Measurements from ENCODE around the gene ZNF516.

ZNF516 gene

GRCh38 chr18:76354348-76354747 is 140.7 kb downstream of the ZNF516 start:
- DNase-seq, result no peak

- DNase-seq, result no peak
These were observed 141.5 kb downstream of the ZNF516 start for GRCh38 chr18:76353500-76353899.

DNA sequence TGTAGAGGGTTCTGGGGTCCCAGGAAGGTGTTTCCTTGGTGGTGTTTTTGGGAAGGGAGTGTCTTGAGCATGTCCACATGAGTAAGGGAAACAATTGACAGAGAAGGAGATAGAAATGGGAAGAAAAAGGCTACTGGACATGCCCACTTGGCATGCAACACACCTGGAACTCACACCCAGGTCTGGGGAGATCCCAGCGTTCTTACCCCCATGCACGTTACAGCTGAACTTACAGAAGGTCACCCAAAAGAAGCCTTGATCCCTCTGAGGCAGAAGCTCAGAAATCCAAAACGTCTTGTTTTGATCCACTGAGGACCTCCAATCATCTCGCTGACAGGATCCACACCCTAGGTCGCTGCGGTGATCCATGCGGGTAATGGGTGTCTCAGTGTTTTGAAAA is 142.0 kb downstream of the ZNF516 start:
- DNase-seq, result no peak

- DNase-seq, result no peak
These were observed 143.0 kb downstream of the ZNF516 start for GRCh38 chr18:76351961-76352581.

- no peak for DNase-seq
These were observed 144.7 kb downstream of the ZNF516 start for GRCh38 chr18:76350134-76351025.

GRCh38 chr18:76349067-76349715 is 145.9 kb downstream of the ZNF516 start:
- DNase-seq, result peak in 1 of 2 experiments; percentile 12

DNA sequence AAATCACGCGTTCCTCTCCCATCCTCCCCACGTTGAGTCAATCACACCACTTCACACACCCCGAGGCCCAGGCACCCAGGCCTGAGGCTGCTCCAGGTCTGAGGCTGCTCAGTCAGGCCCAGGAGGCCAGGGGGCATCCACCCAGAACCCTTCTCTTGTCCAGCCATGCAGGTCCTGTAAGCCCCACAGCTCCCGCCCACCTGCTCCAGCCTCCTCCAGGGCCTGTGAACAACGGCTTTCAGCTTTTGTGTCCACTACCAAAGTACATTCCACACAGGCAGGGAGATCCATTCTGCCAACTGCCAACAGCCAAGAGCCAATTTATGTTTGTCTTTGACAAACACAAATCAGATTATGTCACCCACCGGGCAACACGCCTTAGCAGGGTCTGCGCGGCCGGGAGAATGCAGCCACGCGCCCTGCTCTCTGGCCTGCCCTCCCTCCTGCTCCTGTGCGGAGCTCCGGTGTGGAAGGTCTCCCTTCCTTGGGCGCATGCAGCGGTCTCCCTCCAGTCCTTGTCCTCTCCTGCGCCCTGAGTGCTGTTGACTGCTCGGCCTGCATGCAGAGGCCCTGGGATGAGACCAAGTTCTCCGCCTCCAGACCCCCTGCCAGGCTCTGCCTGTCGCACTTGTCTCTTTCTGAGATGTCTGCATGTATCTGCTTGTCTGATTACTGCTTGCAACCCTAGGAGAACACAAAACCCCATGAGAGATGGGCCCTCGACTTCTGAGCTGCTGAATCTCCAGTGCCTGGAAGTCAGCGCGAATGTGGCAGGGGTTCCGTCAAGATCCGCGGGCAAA is 146.6 kb downstream of the ZNF516 start:
- no peak for DNase-seq

DNA sequence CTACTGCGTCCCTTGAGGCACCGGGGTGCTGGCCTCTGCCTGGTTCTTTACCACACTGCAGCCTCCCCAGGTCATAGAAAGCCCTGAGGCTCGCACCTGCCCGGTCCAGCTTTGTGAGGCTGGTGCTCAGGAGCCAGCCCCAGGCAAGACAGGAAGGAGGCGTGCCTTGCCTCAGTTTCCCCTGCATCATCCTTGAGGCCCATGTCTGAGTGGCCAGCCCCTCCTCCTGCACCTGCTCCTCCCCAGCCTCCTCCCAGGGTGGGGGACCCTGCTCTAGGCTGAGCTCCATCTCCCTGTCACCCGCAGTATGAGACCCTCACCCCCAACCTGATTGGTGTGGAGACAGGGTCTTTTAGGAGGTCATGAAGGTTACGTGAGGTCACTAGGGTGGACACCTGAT is 147.7 kb downstream of the ZNF516 start:
- DNase-seq, result no peak

GRCh38 chr18:76346490-76347130 is 148.4 kb downstream of the ZNF516 start:
- DNase-seq, result no peak

GRCh38 chr18:76345901-76346300 is 149.1 kb downstream of the ZNF516 start:
- DNase-seq, result no peak

DNA sequence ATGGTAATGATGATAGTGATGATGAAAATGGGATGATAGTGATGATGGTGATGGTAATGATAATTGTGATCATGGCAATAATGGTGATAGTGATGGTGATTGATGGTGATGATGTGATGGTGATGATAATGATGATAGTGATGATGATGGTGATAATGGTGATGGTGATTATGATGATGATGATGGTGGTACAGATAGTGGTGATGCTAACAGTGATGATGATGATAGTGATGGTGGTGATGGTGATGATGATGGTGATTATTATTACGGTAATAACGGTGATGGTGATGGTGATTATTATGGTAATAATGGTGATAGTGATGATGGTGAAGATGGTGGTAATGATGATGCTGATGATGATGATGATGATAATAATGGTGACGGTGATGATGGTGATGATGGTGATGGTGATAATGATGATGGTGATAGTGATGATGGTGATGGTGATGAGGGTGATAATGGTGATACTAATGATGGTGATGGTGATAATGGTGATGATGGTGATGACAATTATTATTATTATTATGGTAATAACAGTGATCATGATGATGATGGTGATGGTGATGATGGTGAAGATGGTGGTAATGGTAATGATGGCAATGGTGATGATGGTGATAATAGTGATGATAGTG is 151.0 kb downstream of the ZNF516 start:
- no peak for DNase-seq

- no peak for DNase-seq
These were observed 154.6 kb downstream of the ZNF516 start for GRCh38 chr18:76340410-76340809.

DNA sequence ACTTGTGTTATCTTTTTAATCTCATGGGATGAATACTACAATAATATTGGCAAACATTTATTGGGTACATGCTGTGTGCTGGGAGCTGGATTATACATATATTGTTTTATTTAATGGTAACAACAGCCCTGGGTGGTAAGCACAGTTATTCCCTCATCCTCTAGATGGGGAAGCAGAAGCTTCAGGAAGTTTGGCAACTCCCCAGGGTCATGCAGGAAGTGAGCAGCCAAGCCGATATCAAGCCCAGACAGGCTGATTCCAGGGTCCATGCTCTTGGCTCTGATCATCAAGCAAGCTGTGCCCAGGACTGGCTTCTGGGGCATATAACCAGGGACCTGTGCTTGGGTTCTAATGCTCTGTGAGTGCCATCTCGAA is 155.8 kb downstream of the ZNF516 start:
- no peak for DNase-seq

DNA sequence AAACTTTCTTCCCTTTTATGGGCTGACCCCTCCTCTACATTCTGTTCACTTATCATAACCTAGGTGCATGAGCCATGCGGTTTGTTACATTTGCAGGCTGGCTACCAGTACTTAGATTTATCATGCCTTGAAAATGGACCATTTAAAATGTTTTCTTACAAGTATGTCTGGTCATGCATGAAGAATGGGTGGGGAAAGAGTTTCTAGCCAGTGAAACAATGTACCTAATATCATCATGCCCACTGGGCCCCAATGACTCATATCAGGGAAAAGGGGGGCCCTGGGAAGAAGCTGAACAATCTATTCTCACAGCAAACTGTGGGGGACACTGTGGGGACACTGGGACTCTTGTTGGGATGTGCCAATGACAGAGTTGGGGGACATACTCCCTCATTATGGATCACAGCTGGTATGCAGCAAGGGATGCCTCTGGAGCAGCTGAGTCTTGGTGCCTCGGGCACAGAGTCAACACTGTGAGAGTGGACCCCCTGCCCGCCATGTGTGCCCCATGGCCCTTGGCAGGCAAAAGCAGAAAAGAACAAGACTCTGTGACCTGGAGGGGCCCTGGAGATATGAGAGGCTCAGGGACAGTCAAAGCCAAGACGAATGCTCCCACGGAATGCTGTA is 156.3 kb downstream of the ZNF516 start:
- no peak for DNase-seq

GRCh38 chr18:76338088-76338487 is 157.0 kb downstream of the ZNF516 start:
- no peak for DNase-seq

- no peak for DNase-seq
These were observed 159.0 kb downstream of the ZNF516 start for GRCh38 chr18:76335859-76336640.

- no peak for DNase-seq
These were observed 166.9 kb downstream of the ZNF516 start for GRCh38 chr18:76328140-76328539.

DNA sequence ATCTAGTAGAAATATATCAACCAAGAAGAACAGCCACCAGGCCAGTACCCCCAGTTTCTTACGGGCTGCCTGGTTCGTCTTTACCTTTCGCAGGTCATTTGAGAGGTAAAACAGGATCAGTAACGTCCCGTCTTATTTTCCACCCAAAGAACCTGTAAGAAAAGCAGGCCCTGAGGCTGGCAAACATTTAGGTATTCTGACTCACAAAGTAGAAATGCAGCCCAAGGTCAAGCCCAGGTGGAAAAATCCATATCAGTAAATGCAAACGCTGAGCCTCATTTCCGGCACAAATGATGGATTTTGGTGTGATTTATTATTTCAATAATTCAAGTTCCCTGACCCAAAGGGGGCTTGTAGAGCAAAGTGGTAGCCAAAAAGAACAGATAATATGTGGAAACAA is 171.2 kb downstream of the ZNF516 start:
- DNase-seq, result no peak

GRCh38 chr18:76322686-76323085 is 172.4 kb downstream of the ZNF516 start:
- DNase-seq, result no peak

DNA sequence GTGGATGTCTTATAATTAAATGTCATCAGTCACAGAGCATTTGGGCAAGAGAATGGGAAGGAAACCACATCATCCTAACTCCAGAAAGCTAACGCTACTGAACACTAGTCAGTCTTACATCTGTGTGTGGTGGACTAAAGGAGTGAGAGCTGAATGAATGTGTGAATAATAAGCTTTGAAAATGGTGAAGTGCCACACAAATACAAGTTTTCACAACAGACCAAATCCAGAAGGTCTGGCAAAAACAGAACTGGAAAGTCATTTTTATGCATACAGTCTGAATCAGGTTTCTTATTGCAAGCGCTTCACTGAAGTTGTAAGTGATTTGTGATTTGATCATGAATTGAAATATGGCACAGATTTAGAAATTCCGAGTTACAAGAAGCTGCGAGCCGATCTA is 175.7 kb downstream of the ZNF516 start:
- no peak for DNase-seq

DNA sequence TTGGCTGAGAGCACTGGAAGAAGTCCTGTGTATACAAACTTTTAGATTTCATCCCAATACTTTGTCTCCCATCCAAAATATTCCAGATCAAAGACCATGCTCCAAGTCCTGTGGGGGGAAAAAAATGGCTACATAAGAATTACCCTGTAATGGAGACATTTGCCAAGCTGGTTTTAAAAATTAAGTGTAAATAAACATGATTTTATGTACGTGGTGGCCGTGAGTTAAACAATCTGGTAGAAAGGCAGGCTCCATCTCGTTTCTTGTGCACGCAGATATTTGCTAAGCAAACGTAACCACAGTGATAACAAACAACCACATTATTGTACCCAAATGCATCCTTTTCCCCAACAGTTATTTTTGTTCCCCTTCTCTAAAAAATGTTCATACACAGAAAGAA is 176.4 kb downstream of the ZNF516 start:
- no peak for DNase-seq
